K562 (cell line): ENCODE data around the gene SERPIND1. TPM values are rescaled to one million over a fixed set of nuclear protein-coding genes. Genes with fewer than 3 reads are reported as not detected.

Source experiments
- CBX1 ChIP-seq: sonication (generic); IDR thresholded peaks from 2 replicates; pipeline ENCODE4 v1.6.1; 2016; ENCODE audit warnings: antibody characterized with exemption, low read depth, mild to moderate bottlenecking
- DACH1 ChIP-seq: fragments of 450-650 bp; IDR thresholded peaks from 2 replicates; pipeline ENCODE4 v1.6.1; 2018; ENCODE audit not compliant: partially characterized antibody
- FOXK1 ChIP-seq: sonication (generic); formaldehyde crosslinking; IDR thresholded peaks from 2 replicates; pipeline ENCODE4 v1.8.0; 2022; ENCODE audit warnings: missing genetic modification reagents, mild to moderate bottlenecking, borderline replicate concordance
- HSF4 ChIP-seq: fragments of 250-450 bp; sonication (Bioruptor Pico); IDR thresholded peaks from 2 replicates; pipeline ENCODE4 v2.1.2; 2022; ENCODE audit warnings: mild to moderate bottlenecking, moderate library complexity, borderline replicate concordance
- KLF16 ChIP-seq: IDR thresholded peaks from 2 replicates; pipeline ENCODE4 v1.6.1; 2016; ENCODE audit warnings: antibody characterized with exemption
- MYC ChIP-seq, 2 experiments: fragments of 250-450 bp in 1 of 2; sonication (Bioruptor Pico) in 1 of 2; IDR thresholded peaks; 2 replicates each; pipeline versions ENCODE4 v1.5.1 to v1.6.1; 2012 to 2021; ENCODE audit warnings: low read depth in 2 of 2, borderline replicate concordance in 1 of 2, improper control_type of control experiment in 1 of 2, low read length in 1 of 2, mild to moderate bottlenecking in 1 of 2, moderate library complexity in 1 of 2
- PML ChIP-seq: IDR thresholded peaks from 2 replicates; pipeline ENCODE4 v1.6.1; 2012; ENCODE audit warnings: low read length, inconsistent platforms
- POLR2A ChIP-seq: fragments of 450-650 bp; conservative IDR thresholded peaks from 2 replicates; pipeline ENCODE4 v1.6.1; 2016
- RBM22 ChIP-seq: fragments of 200-400 bp; formaldehyde crosslinking; IDR thresholded peaks from 2 replicates; pipeline ENCODE4 v1.6.1; 2018; ENCODE audit warnings: low read length, low read depth; ENCODE audit not compliant: poor library complexity, severe bottlenecking
- RFX7 ChIP-seq: fragments of 250-450 bp; sonication (Bioruptor Pico); IDR thresholded peaks from 2 replicates; pipeline ENCODE4 v1.5.1; 2021; ENCODE audit warnings: mild to moderate bottlenecking
- SMAD3 ChIP-seq: fragments of 450-650 bp; formaldehyde crosslinking; conservative IDR thresholded peaks from 2 replicates; pipeline ENCODE4 v1.4.0; 2020; ENCODE audit warnings: mild to moderate bottlenecking
- SREBF1 ChIP-seq: fragments of 150-350 bp; IDR thresholded peaks from 2 replicates; pipeline ENCODE4 v1.6.1; 2014; ENCODE audit warnings: antibody characterized with exemption, low read depth, low read length, borderline replicate concordance
- TCF3 ChIP-seq: sonication (generic); formaldehyde crosslinking; IDR thresholded peaks from 2 replicates; pipeline ENCODE4 v1.4.0; 2020; ENCODE audit warnings: mild to moderate bottlenecking, missing genetic modification reagents
- XRCC5 ChIP-seq: fragments of 200-400 bp; formaldehyde crosslinking; IDR thresholded peaks from 2 replicates; pipeline ENCODE4 v1.6.1; 2017; ENCODE audit warnings: low read depth, mild to moderate bottlenecking, low read length
- ZC3H8 ChIP-seq: fragments of 450-650 bp; IDR thresholded peaks from 2 replicates; pipeline ENCODE4 v1.6.1; 2017
- ZFP30 ChIP-seq: fragments of 250-450 bp; sonication (Bioruptor Pico); IDR thresholded peaks from 2 replicates; pipeline ENCODE4 v1.8.0; 2022; ENCODE audit warnings: moderate library complexity, mild to moderate bottlenecking, inconsistent platforms, borderline replicate concordance
- ZNF184 ChIP-seq: sonication (generic); formaldehyde crosslinking; IDR thresholded peaks from 2 replicates; pipeline ENCODE4 v1.5.0; 2020; ENCODE audit warnings: missing genetic modification reagents
- ZNF253 ChIP-seq: fragments of 250-450 bp; sonication (Bioruptor Pico); conservative IDR thresholded peaks from 2 replicates; pipeline ENCODE4 v1.6.1; 2021; ENCODE audit warnings: mild to moderate bottlenecking
- ZNF263 ChIP-seq: sonication (generic); formaldehyde crosslinking; IDR thresholded peaks from 2 replicates; pipeline ENCODE4 v1.8.0; 2022; ENCODE audit warnings: mild to moderate bottlenecking, missing genetic modification reagents, borderline replicate concordance
- ZNF311 ChIP-seq: fragments of 250-450 bp; sonication (Bioruptor Pico); IDR thresholded peaks from 2 replicates; pipeline ENCODE4 v1.4.0; 2020; ENCODE audit warnings: mild to moderate bottlenecking, moderate library complexity
- ZNF830 ChIP-seq: fragments of 250-450 bp; sonication (Bioruptor Pico); IDR thresholded peaks from 2 replicates; pipeline ENCODE4 v1.5.0; 2021; ENCODE audit warnings: mild to moderate bottlenecking
- polyA plus RNA-seq, 8 experiments: library from polyadenylated mRNA; depleted of rRNA in 4 of 8; stranded (reverse) in 5 of 8; unstranded in 3 of 8; fragments of >200 nt; fragmentation: Nextera tagmentation in 2 of 8; fragmentation: Illumina TruSeq in 1 of 8; extraction: Ambion mirVana in 2 of 8; extraction: Trizol in 1 of 8; gene quantifications; 2 replicates each; pipeline versions ENCODE4 v1.2.1 to v1.2.3, GENCODE V29; 2011 to 2014; ENCODE audit warnings: inconsistent platforms in 1 of 8, missing spikeins in 1 of 8
- total RNA-seq, 7 experiments: library from RNA; depleted of rRNA in 6 of 7; stranded (reverse); fragments of >200 nt in 6 of 7; fragmentation: Illumina TruSeq in 2 of 7; extraction: Trizol in 2 of 7; gene quantifications; 2 replicates each; pipeline versions ENCODE4 v1.2.1 to v1.2.3, GENCODE V29; 2011 to 2021; ENCODE audit warnings: low replicate concordance in 1 of 7
- TF ChIP-seq, protein P1 (sequence below): sonication (generic); formaldehyde crosslinking; IDR thresholded peaks from 2 replicates; pipeline ENCODE4 v1.8.0; 2022; ENCODE audit warnings: missing genetic modification reagents, mild to moderate bottlenecking, borderline replicate concordance
- TF ChIP-seq, protein P2 (sequence below): fragments of 450-650 bp; IDR thresholded peaks from one replicate; pipeline ENCODE4 v1.6.1; 2018; ENCODE audit warnings: mild to moderate bottlenecking, moderate library complexity; ENCODE audit not compliant: partially characterized antibody
- TF ChIP-seq, protein P3 (sequence below): fragments of 450-650 bp; formaldehyde crosslinking; IDR thresholded peaks from 2 replicates; pipeline ENCODE4 v1.4.0; 2020; ENCODE audit warnings: mild to moderate bottlenecking, moderate library complexity

Gene SERPIND1
- total and polyA plus RNA-seq, 9 of the 15 experiments (the other 6 are each of a cell fraction or from before 2014, with no cell fraction given), result 0.04 to 0.11 (median 0.09) TPM; not detected in 6

DNA sequence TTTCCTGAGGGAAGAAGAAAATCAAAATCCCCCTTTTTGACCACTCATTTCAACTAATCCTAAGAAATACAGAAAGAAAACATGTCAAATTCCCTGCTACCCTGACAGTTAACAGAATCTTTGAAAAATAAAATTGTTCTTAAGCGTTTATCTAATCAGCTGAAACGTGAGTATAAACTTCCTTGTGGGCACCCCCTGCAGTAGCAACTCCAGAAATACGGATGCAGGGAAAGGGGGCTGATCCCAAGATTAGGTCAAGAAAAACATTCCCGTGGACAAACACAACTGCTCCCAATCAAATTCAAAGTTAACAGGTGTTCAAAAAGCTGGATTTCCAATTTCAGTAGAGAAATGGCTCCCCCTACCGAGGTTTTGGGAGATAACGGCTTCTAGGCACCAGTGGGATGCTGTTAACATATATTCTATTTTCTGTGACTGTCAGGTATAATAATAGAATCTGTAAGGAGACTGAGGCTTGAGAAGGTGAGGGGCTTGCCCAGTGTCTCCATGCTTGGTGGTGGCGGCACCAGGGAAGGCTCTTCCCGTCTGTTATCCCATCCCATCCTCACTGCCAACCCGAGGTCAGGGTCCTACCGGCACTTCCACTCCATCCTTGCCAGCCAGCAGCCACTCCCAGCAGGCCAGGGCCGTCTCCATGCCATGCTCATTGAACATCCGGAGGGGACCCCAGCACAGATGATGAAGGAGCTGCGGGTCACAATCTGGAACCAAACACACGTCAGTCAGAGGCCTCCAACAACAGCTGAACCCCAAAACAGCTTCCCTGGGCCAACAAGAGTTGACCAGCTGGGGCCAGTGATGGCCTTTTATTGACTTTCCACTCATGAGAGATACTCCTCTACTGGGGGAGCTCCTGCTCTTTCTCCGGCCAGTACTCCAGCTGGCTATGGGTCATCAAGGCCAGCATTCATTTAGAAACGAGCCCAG lies 32.0 kb upstream of the SERPIND1 start (continued):
- TF ChIP-seq, protein P1, sequence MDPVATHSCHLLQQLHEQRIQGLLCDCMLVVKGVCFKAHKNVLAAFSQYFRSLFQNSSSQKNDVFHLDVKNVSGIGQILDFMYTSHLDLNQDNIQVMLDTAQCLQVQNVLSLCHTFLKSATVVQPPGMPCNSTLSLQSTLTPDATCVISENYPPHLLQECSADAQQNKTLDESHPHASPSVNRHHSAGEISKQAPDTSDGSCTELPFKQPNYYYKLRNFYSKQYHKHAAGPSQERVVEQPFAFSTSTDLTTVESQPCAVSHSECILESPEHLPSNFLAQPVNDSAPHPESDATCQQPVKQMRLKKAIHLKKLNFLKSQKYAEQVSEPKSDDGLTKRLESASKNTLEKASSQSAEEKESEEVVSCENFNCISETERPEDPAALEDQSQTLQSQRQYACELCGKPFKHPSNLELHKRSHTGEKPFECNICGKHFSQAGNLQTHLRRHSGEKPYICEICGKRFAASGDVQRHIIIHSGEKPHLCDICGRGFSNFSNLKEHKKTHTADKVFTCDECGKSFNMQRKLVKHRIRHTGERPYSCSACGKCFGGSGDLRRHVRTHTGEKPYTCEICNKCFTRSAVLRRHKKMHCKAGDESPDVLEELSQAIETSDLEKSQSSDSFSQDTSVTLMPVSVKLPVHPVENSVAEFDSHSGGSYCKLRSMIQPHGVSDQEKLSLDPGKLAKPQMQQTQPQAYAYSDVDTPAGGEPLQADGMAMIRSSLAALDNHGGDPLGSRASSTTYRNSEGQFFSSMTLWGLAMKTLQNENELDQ (CRISPR knock-in tag), result no peak
- TF ChIP-seq ZNF311, result no peak
- TF ChIP-seq, protein P2, sequence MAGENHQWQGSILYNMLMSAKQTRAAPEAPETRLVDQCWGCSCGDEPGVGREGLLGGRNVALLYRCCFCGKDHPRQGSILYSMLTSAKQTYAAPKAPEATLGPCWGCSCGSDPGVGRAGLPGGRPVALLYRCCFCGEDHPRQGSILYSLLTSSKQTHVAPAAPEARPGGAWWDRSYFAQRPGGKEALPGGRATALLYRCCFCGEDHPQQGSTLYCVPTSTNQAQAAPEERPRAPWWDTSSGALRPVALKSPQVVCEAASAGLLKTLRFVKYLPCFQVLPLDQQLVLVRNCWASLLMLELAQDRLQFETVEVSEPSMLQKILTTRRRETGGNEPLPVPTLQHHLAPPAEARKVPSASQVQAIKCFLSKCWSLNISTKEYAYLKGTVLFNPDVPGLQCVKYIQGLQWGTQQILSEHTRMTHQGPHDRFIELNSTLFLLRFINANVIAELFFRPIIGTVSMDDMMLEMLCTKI, result no peak
- TF ChIP-seq, protein P3, sequence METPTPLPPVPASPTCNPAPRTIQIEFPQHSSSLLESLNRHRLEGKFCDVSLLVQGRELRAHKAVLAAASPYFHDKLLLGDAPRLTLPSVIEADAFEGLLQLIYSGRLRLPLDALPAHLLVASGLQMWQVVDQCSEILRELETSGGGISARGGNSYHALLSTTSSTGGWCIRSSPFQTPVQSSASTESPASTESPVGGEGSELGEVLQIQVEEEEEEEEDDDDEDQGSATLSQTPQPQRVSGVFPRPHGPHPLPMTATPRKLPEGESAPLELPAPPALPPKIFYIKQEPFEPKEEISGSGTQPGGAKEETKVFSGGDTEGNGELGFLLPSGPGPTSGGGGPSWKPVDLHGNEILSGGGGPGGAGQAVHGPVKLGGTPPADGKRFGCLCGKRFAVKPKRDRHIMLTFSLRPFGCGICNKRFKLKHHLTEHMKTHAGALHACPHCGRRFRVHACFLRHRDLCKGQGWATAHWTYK, result no peak
- no peak for TF ChIP-seq TCF3 (CRISPR knock-in tag)
- TF ChIP-seq ZNF830, result no peak
- no peak for TF ChIP-seq RBM22
- no peak for TF ChIP-seq PML
- TF ChIP-seq RFX7 (CRISPR knock-in tag), result 0 out of 2 replicates have a peak, but pooled peaks have one; percentile 32
- TF ChIP-seq SREBF1, result 0 out of 2 replicates have a peak, but pooled peaks have one; percentile 19
- peak; percentile 63; the same call in 1 of the 2 replicates for TF ChIP-seq KLF16
- TF ChIP-seq ZNF263 (CRISPR knock-in tag), result no peak
- TF ChIP-seq SMAD3, result no peak
- TF ChIP-seq XRCC5, result no peak
- TF ChIP-seq CBX1, result no peak
- no peak for TF ChIP-seq ZNF253 (CRISPR knock-in tag)
- no peak for TF ChIP-seq ZNF184
- no peak for TF ChIP-seq MYC (IDR thresholded peaks at IDR 0.05; ENCODE audit: low read depth, low read length)
- no peak for TF ChIP-seq MYC (CRISPR knock-in tag; IDR thresholded peaks at IDR 0.05; ENCODE audit: borderline replicate concordance, low read depth)
- no peak for TF ChIP-seq ZFP30
- TF ChIP-seq HSF4, result 0 out of 2 replicates have a peak, but pooled peaks have one; percentile 46
- peak; percentile 76 for TF ChIP-seq DACH1
- TF ChIP-seq POLR2A, result no peak
- no peak for TF ChIP-seq FOXK1 (CRISPR knock-in tag)
- no peak for TF ChIP-seq ZC3H8
